Measurements from ENCODE around the gene SLC2A11. TPM values are rescaled to one million over a fixed set of nuclear protein-coding genes. Genes with fewer than 3 reads are reported as not detected.

SLC2A11 gene
- total and polyA plus RNA-seq, 2 donors from 2014 or later = 23.7 to 28.9 TPM

DNA sequence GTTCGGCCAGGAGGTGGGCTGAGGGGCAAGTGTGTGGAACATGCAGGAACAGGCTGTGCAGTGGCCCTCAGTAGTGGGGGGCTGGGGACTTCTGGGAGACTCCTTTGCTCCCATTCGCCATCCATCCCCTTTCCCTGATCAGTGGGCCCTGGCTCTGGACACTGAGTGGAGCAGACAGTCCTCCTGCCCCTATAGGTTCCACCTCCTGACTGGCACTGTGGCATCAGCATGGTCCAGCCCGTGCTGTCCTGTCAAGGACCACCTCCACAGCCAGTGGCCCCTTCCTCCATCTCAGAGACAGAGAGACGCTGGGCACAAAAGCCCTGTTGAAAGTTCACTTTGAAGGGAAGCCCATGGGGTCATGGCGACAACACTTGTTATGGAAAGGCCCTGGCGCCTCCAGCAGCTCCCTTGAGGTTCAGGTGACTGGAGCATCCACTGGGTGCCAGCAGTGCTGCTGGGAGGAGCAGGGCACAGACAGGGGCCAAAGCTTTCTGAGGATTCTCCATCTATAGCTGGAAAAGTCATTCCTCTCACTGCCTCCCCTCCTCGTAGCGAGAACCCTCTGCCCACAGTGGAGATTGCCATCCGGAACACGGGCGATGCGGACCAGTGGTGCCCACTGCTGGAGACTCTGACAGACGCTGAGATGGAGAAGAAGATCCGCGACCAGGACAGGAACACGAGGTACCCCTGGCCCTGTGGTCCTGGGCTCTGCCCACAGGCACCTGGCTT lies 24.5 kb upstream of the SLC2A11 start:
- no peak for FAIRE-seq
- H3K27me3 ChIP-seq (ENCODE audit: control insufficient read depth, insufficient read depth, low read length) = no peaks in the 10 kb centered on the region
- TF ChIP-seq, protein P1, sequence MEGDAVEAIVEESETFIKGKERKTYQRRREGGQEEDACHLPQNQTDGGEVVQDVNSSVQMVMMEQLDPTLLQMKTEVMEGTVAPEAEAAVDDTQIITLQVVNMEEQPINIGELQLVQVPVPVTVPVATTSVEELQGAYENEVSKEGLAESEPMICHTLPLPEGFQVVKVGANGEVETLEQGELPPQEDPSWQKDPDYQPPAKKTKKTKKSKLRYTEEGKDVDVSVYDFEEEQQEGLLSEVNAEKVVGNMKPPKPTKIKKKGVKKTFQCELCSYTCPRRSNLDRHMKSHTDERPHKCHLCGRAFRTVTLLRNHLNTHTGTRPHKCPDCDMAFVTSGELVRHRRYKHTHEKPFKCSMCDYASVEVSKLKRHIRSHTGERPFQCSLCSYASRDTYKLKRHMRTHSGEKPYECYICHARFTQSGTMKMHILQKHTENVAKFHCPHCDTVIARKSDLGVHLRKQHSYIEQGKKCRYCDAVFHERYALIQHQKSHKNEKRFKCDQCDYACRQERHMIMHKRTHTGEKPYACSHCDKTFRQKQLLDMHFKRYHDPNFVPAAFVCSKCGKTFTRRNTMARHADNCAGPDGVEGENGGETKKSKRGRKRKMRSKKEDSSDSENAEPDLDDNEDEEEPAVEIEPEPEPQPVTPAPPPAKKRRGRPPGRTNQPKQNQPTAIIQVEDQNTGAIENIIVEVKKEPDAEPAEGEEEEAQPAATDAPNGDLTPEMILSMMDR (IDR thresholded peaks at IDR 0.05; ENCODE audit: borderline replicate concordance, extremely low read depth, insufficient read depth) = no peak
- H3K9ac ChIP-seq (ENCODE audit: low read length in 3 of 3) = no peak overlapping the region
- peak in 1 of 5 donors; percentile 51 for DNase-seq
- intact Hi-C loops (cut with DNase I) = no loop called here
- no peak overlapping the region for H3K27ac ChIP-seq (ENCODE audit: low read depth in 2 of 2, low read length in 2 of 2)
- peaks cover 0 to 34% (median 10%) of the 10 kb centered on the region in 3 donors for H3K36me3 ChIP-seq (ENCODE audit: control insufficient read depth in 2 of 3, insufficient read depth in 3 of 3, low read length in 3 of 3)
- peaks cover 0 to 3% (median 0%) of the 10 kb centered on the region in 3 donors for H3K4me1 ChIP-seq (ENCODE audit: control insufficient read depth in 2 of 3, insufficient read depth in 2 of 3, low read depth in 1 of 3, low read length in 3 of 3)
- no peaks in the 10 kb centered on the region for H3K9me3 ChIP-seq (ENCODE audit: control insufficient read depth in 2 of 3, insufficient read depth in 1 of 3, low read length in 3 of 3)
- H3K4me3 ChIP-seq (ENCODE audit: low read length in 3 of 3) = no peak overlapping the region

DNA sequence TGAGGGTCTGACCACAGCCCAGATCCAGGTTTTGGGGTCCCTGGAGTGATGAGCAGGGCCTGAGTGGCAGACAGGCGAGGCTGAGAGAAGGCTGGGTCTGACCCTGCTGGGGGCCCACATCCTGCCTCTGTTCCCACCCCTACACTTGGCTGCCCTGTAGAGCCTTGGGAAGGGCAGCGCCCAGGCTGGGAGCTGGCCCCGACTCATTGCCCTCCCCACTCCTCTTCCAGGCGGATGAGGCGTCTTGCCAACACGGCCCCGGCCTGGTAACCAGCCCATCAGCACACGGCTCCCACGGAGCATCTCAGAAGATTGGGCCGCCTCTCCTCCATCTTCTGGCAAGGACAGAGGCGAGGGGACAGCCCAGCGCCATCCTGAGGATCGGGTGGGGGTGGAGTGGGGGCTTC lies 23.8 kb upstream of the SLC2A11 start:
- FAIRE-seq = no peak
- H3K27ac ChIP-seq (ENCODE audit: low read depth in 2 of 2, low read length in 2 of 2) = no peak overlapping the region
- peak in 1 of 5 donors; percentile 54 for DNase-seq
- TF ChIP-seq, protein P1 (IDR thresholded peaks at IDR 0.05; ENCODE audit: borderline replicate concordance, extremely low read depth, insufficient read depth) = no peak
- no peaks in the 10 kb centered on the region for H3K27me3 ChIP-seq (ENCODE audit: control insufficient read depth, insufficient read depth, low read length)
- H3K9ac ChIP-seq (ENCODE audit: low read length in 3 of 3) = no peak overlapping the region
- H3K36me3 ChIP-seq (ENCODE audit: control insufficient read depth in 2 of 3, insufficient read depth in 3 of 3, low read length in 3 of 3) = peaks cover 0 to 31% (median 10%) of the 10 kb centered on the region in 3 donors
- intact Hi-C loops (cut with DNase I) = no loop called here
- no peak overlapping the region for H3K4me3 ChIP-seq (ENCODE audit: low read length in 3 of 3)
- H3K4me1 ChIP-seq (ENCODE audit: control insufficient read depth in 2 of 3, insufficient read depth in 2 of 3, low read depth in 1 of 3, low read length in 3 of 3) = peaks cover 0 to 5% (median 0%) of the 10 kb centered on the region in 3 donors
- H3K9me3 ChIP-seq (ENCODE audit: control insufficient read depth in 2 of 3, insufficient read depth in 1 of 3, low read length in 3 of 3) = no peaks in the 10 kb centered on the region

DNA sequence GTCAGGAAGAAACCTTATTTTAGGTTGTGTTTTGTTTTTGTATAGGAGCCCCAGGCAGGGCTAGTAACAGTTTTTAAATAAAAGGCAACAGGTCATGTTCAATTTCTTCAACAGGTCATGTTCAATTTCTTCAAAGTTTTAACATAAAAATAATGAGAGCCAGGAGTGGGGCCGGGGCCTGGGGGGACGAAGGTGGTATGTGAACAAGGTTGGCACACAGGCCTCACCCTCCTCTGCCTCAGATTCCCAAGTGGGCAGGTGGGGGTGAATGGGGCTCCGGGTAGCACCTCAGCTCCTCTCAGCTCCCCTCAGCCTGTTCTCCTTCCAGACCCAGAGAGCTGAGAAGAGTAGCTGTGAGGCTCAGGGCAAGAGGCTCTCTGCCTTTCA lies 23.3 kb upstream of the SLC2A11 start:
- intact Hi-C loops (cut with DNase I) = no loop called here
- H3K27me3 ChIP-seq (ENCODE audit: control insufficient read depth, insufficient read depth, low read length) = no peaks in the 10 kb centered on the region
- peaks cover 0 to 27% (median 10%) of the 10 kb centered on the region in 3 donors for H3K36me3 ChIP-seq (ENCODE audit: control insufficient read depth in 2 of 3, insufficient read depth in 3 of 3, low read length in 3 of 3)
- H3K9me3 ChIP-seq (ENCODE audit: control insufficient read depth in 2 of 3, insufficient read depth in 1 of 3, low read length in 3 of 3) = no peaks in the 10 kb centered on the region
- H3K9ac ChIP-seq (ENCODE audit: low read length in 3 of 3) = no peak overlapping the region
- TF ChIP-seq, protein P1 (IDR thresholded peaks at IDR 0.05; ENCODE audit: borderline replicate concordance, extremely low read depth, insufficient read depth) = no peak
- DNase-seq (peak in 1 of 5 donors; percentile 52), FAIRE-seq (no peak)
- H3K4me3 ChIP-seq (ENCODE audit: low read length in 3 of 3) = no peak overlapping the region
- no peak overlapping the region for H3K27ac ChIP-seq (ENCODE audit: low read depth in 2 of 2, low read length in 2 of 2)
- peaks cover 0 to 5% (median 0%) of the 10 kb centered on the region in 3 donors for H3K4me1 ChIP-seq (ENCODE audit: control insufficient read depth in 2 of 3, insufficient read depth in 2 of 3, low read depth in 1 of 3, low read length in 3 of 3)
